Left cardiac atrium (tissue), 4 donors: ENCODE results near the gene TPK1. TPM values are rescaled to one million over a fixed set of nuclear protein-coding genes. Genes with fewer than 3 reads are reported as not detected.

Experiments
- ATAC-seq, 2 donors: fragments of 200-7000 bp; cut with Tn5 transposase; one replicate each; pipeline ENCODE4 v1.9.1; 2020; ENCODE audit warnings: mild to moderate bottlenecking in 2 of 2, moderate library complexity in 2 of 2
- DNase-seq: peaks from one replicate; pipeline ENCODE4 v3.0.0-alpha.2; 2020
- intact Hi-C, 2 donors: fragments of 100-400 bp; cut with DNase I; formaldehyde crosslinking; loops; one replicate each; pipeline versions ENCODE4 v1.14.1 to v1.15.1; 2022 to 2023
- total RNA-seq, 2 donors: library from RNA; stranded (reverse); fragmentation: NEBNext Ultra II Directional; extraction: Animal tissue kit (Norgen Biotek cat#: 25700); gene quantifications; one replicate each; pipeline ENCODE4 v1.2.1, GENCODE V29; 2021
- donor health status: DM: no; HTN: yes; CAD: no.
- donor health status: DM: no; HTN: yes; CAD: no; lungs with severe emphysema.
- donor health status: DM: yes; HTN: yes; CAD: no.
- donor health status: Dilated cardiomyopathy.

TPK1 gene
- total RNA-seq, 2 donors from 2014 or later: 6.9 to 7.3 TPM

DNA sequence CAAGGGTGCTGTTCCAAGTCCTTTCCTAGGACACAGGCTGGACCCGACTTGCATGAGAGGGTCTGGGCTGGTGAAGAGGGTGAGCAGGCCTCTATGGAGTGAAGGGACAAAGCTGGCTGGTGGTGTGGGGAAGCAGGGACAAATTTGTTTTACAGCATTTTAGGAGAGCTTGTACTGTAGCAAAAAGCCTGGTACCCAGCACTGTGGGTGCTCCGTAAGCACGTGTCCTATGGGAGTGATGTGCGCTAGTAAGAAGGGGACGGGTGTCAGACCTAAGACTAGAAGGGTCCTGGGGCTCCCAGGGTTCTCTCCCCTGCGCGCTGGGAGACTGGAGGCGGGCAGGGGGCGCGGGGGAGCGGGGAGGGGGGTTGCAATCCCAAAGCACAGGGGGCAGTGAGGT, 432.8 kb downstream of the TPK1 start:
- intact Hi-C loops: no loop called here
- ATAC-seq (no peak), DNase-seq (no peak)
